Measurements from ENCODE around the gene RIMS4. TPM values are rescaled to one million over a fixed set of nuclear protein-coding genes. Genes with fewer than 3 reads are reported as not detected.

RIMS4 gene
- total and polyA plus RNA-seq, 10 of the 15 experiments (the other 5 are each of a cell fraction or from before 2014, with no cell fraction given), result under 0.01 to 0.07 (median 0.05) TPM; not detected in 5

GRCh38 chr20:44738813-44739477 is 71.4 kb downstream of the RIMS4 start (continued):
- no peak for TF ChIP-seq GATAD2B (conservative IDR thresholded peaks at IDR 0.05; ENCODE audit: low read depth)
- no peak for TF ChIP-seq SPI1 (IDR thresholded peaks at IDR 0.05; ENCODE audit: borderline replicate concordance, insufficient read depth, low read depth, low read length)
- no peak for TF ChIP-seq ZBTB4 (CRISPR knock-in tag; IDR thresholded peaks at IDR 0.05)
- peak; percentile 78 for TF ChIP-seq RAD51 (IDR thresholded peaks at IDR 0.05)
- TF ChIP-seq CTCF (IDR thresholded peaks at IDR 0.05 in 2 of 3, conservative IDR thresholded peaks at IDR 0.05 in 1 of 3; ENCODE audit: control insufficient read depth in 2 of 3, extremely low read depth in 1 of 3, insufficient read depth in 1 of 3, low read depth in 3 of 3, low read length in 3 of 3), result no peak
- no peak for TF ChIP-seq RELB (IDR thresholded peaks at IDR 0.05; ENCODE audit: low read depth)
- TF ChIP-seq STAT1 (conservative IDR thresholded peaks at IDR 0.05), result no peak
- no peak for TF ChIP-seq SP1 (IDR thresholded peaks at IDR 0.05; ENCODE audit: low read depth, low read length)
- TF ChIP-seq PRDM15 (CRISPR knock-in tag; IDR thresholded peaks at IDR 0.05), result no peak
- peak; percentile 66; the same call in 1 of the 2 replicates for TF ChIP-seq USF2 (IDR thresholded peaks at IDR 0.05; ENCODE audit: borderline replicate concordance, low read depth, low read length)
- no peak for TF ChIP-seq SMAD5 (IDR thresholded peaks at IDR 0.05; ENCODE audit: low read depth)
- peak; percentile 77 for TF ChIP-seq SIX5 (IDR thresholded peaks at IDR 0.05; ENCODE audit: low read depth, low read length, severe bottlenecking)
- TF ChIP-seq IRF5 (IDR thresholded peaks at IDR 0.05; ENCODE audit: borderline replicate concordance), result no peak
- no peak for TF ChIP-seq PAX8 (IDR thresholded peaks at IDR 0.05)
- no peak for TF ChIP-seq POLR2AphosphoS2 (IDR thresholded peaks at IDR 0.05; ENCODE audit: low read depth, low read length)
